Subcutaneous adipose tissue (tissue), 4 donors: ENCODE data around the gene KIF5C. TPM values are rescaled to one million over a fixed set of nuclear protein-coding genes. Genes with fewer than 3 reads are reported as not detected.

Experiments used
- CTCF ChIP-seq: fragments of 450-650 bp; IDR thresholded peaks from one replicate; pipeline ENCODE4 v1.5.1; 2016; ENCODE audit warnings: low read depth, mild to moderate bottlenecking, control low read depth, antibody characterized with exemption, moderate library complexity
- total RNA-seq, 4 donors: library from RNA; depleted of rRNA; stranded (reverse); fragments of >200 nt; gene quantifications; one replicate each; pipeline ENCODE4 v1.1.0, GENCODE V29; 2016

KIF5C gene
- total RNA-seq, 4 donors from 2014 or later, result 1.5 to 4.6 (median 2.0) TPM

DNA sequence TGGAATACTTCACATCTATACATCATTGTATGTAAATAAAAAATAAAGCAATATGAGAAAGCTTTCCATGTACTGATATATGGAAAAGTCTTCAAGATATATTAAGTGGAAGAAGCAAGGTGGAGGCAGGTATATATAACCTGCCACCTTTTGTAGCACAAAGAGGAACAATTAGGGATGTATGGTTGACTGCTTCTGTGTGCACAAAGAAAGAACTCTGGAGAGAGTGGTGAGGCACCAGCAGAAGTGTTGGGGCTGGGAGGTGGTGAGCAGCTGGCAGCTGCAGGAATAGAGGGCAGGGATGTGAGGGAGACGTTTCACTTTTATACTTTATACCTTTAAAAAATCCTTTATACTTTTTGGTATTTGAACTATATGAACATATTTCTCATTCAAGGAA lies 26.1 kb downstream of the KIF5C start:
- TF ChIP-seq CTCF, result no peak

- TF ChIP-seq CTCF, result no peak
These were observed 27.8 kb downstream of the KIF5C start for GRCh38 chr2:148902798-148903197.

GRCh38 chr2:148903294-148903693 lies 28.3 kb downstream of the KIF5C start:
- no peak for TF ChIP-seq CTCF

- TF ChIP-seq CTCF, result no peak
These were observed 29.0 kb downstream of the KIF5C start for GRCh38 chr2:148903979-148904378.

DNA sequence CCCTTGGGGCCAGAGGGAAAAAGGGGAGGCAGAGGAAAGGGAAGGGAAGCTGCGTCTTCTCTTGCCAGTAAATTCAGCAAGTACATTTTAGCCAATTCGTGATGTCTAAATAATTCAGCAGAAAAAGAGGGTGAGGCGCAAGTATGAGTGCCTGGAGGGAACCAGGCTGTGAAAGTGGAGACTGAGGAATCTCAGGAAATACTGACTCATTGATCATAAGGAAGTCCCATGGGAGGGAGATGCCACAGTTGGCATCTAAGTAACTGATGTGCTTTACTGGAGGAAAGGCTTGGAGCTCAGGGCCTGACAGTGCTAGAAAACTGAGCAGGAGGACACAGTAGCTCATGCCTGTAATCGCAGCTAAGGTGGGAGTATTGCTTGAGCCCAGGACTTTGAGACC lies 31.1 kb downstream of the KIF5C start:
- no peak for TF ChIP-seq CTCF

DNA sequence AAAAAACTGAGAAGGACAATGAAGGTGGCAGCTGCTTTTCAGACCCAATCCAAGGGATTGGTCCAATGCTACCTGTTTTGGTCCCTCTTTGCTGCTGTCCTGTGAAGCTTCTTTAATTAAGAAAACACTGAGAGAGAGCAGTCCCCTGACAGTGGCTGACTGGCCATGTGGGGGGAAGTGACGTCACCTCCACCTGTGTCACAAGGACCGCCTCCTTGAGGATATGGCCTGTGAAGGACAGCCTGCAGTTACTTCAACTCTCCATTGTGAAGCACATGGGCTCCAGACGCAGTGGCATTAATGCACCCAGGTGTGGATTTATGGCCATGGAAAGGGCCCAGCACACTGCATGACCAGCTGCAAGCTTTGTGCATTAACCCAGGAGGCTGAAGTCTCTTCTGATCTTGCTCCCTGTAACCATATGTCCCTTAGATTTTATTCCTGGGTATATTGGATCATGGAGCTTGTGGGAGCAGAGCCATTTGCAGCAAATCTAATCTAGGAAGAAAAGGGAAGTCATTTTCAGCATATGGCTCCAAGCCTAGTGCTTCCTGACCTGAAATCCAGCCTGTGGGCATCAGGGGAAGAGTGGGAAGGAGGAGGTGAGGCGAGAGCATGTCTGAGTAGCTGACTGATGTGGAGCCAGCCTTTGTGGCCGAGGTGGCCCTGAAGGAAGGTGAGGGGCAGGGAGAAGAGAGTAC lies 32.2 kb downstream of the KIF5C start:
- TF ChIP-seq CTCF, result no peak

DNA sequence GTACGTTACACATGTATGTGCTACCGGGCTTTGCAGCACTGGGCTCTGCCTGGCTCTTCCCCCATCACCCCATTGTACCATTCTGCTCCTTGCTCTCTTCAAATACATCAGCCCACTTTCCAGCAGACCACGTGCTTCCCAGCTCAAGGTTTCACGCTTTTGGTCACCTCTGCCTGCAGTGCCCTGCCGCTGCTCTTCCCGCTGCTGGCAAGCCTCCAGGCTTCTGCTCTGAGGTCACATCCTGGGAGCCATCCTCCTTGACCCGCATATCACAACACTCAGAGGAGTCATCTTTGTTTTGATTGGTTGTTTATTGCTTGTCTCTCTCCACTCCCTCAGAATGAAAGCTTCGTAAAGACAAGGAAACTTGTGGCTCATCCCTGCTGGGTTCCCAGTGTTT lies 34.1 kb downstream of the KIF5C start:
- TF ChIP-seq CTCF, result no peak
